Measurements from ENCODE around the gene APLNR.

DNA sequence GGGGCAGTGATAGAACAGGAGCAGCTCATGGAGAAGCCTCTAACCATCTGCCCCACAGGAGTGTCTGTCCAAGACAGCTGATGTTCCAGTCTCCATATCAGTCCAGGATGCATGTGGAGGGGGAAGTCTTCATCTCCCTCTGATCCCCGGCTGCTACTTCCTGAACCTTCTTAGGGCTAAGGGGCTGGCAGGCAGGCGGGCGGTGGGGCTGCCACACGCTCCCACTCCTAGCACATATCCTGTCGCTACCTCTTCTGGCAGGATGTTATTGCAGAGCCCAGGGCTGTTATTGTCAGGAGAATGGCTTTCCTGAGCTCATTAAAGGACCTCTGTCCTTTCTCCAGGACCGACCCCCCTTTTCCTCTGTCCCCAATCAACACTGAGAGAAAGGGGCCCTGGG, 29.9 kb downstream of the APLNR start:
- TF ChIP-seq, protein P1, sequence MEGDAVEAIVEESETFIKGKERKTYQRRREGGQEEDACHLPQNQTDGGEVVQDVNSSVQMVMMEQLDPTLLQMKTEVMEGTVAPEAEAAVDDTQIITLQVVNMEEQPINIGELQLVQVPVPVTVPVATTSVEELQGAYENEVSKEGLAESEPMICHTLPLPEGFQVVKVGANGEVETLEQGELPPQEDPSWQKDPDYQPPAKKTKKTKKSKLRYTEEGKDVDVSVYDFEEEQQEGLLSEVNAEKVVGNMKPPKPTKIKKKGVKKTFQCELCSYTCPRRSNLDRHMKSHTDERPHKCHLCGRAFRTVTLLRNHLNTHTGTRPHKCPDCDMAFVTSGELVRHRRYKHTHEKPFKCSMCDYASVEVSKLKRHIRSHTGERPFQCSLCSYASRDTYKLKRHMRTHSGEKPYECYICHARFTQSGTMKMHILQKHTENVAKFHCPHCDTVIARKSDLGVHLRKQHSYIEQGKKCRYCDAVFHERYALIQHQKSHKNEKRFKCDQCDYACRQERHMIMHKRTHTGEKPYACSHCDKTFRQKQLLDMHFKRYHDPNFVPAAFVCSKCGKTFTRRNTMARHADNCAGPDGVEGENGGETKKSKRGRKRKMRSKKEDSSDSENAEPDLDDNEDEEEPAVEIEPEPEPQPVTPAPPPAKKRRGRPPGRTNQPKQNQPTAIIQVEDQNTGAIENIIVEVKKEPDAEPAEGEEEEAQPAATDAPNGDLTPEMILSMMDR (conservative IDR thresholded peaks at IDR 0.05 in 1 of 2, IDR thresholded peaks at IDR 0.05 in 1 of 2; ENCODE audit: extremely low read depth in 1 of 2, insufficient read depth in 1 of 2, low read depth in 1 of 2, low read length in 2 of 2): no peak
- TF ChIP-seq EZH2 (IDR thresholded peaks at IDR 0.05; ENCODE audit: borderline replicate concordance, low read length): no peak

All from mammary epithelial cell (primary cell).